Gastroesophageal sphincter (tissue), 3 donors: ENCODE measurements around the gene PPP1R14C.

Experiments
- CTCF ChIP-seq, 4 experiments: fragments of 200-600 bp in 2 of 4; fragments of 450-650 bp in 2 of 4; sonication (generic) in 1 of 4; IDR thresholded peaks; one replicate each; pipeline ENCODE4 v1.5.1; 2017 to 2019; ENCODE audit warnings: antibody characterized with exemption in 4 of 4, mild to moderate bottlenecking in 2 of 4, moderate library complexity in 2 of 4
- POLR2A ChIP-seq, 2 donors: fragments of 450-650 bp; IDR thresholded peaks; one replicate each; pipeline ENCODE4 v1.6.1; 2017; ENCODE audit warnings: antibody characterized with exemption in 2 of 2, mild to moderate bottlenecking in 2 of 2, moderate library complexity in 1 of 2

DNA sequence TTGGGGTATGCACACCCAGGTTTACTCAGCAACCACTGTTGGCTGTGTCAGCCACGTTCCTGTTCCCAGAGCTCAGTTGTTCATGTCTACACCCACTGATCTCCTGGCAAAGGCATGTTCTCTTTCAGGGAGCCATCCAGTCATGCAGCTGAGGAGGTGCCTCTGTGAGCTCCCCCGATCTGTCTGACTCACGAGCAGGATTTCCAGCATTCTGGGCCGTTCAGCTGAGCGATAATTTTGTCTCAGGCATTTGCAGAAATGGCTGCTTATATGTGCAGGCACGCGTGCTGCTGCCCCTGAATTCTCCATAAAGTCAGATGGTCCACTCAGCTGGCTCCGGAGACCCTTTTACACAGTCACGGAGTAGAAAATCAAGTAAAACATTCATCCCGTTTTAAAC is 147.6 kb downstream of the PPP1R14C start:
- TF ChIP-seq CTCF (IDR thresholded peaks at IDR 0.05) (no peak), POLR2A (IDR thresholded peaks at IDR 0.05) (no peak)
